KMS-11 (cell line): ENCODE data around the gene ACOT13.
"Not testable (repeated sequence)": the region's sequence is repeated elsewhere in the genome, so short reads cannot be mapped to it uniquely, and the experiment has no call there.

Experiments used
- H2AFZ ChIP-seq: fragments of 200-600 bp; sonication (generic); 2 replicates; pipeline ENCODE4 v1.6.1; 2016; ENCODE audit warnings: antibody characterized with exemption, mixed run types, low read depth
- H3K27ac ChIP-seq: fragments of 200-600 bp; sonication (generic); 2 replicates; pipeline ENCODE4 v1.6.1; 2016; ENCODE audit warnings: mild to moderate bottlenecking, mixed run types
- H3K27me3 ChIP-seq: fragments of 200-600 bp; sonication (generic); 2 replicates; pipeline ENCODE4 v1.6.1; 2017; ENCODE audit warnings: mild to moderate bottlenecking, low read depth, mixed run types, moderate library complexity; ENCODE audit not compliant: insufficient read depth
- H3K36me3 ChIP-seq: fragments of 200-600 bp; sonication (generic); 2 replicates; pipeline ENCODE4 v1.6.1; 2017; ENCODE audit warnings: mild to moderate bottlenecking, mixed run types; ENCODE audit not compliant: insufficient read depth
- H3K4me1 ChIP-seq: fragments of 200-600 bp; sonication (generic); 2 replicates; pipeline ENCODE4 v1.6.1; 2016; ENCODE audit warnings: mild to moderate bottlenecking, low read depth, mixed run types; ENCODE audit not compliant: poor library complexity, severe bottlenecking
- H3K4me2 ChIP-seq: fragments of 200-600 bp; sonication (generic); 2 replicates; pipeline ENCODE4 v1.7.0; 2016; ENCODE audit warnings: mild to moderate bottlenecking, mixed run types
- H3K4me3 ChIP-seq: fragments of 200-600 bp; sonication (generic); IDR thresholded peaks from 2 replicates; pipeline ENCODE4 v1.6.1; 2017; ENCODE audit warnings: low read depth, low read length, mixed read lengths; ENCODE audit not compliant: insufficient read depth
- H3K79me2 ChIP-seq: fragments of 200-600 bp; sonication (generic); 2 replicates; pipeline ENCODE4 v1.6.1; 2016; ENCODE audit warnings: low read depth, mixed run types; ENCODE audit not compliant: insufficient read depth
- H3K9ac ChIP-seq: fragments of 200-600 bp; sonication (generic); 2 replicates; pipeline ENCODE4 v1.6.1; 2016; ENCODE audit warnings: mild to moderate bottlenecking, mixed run types
- H4K20me1 ChIP-seq: fragments of 200-600 bp; sonication (generic); 2 replicates; pipeline ENCODE4 v1.6.1; 2016; ENCODE audit warnings: mild to moderate bottlenecking, mixed run types; ENCODE audit not compliant: insufficient read depth
- CTCF ChIP-seq: fragments of 200-600 bp; sonication (generic); conservative IDR thresholded peaks from 2 replicates; pipeline ENCODE4 v1.6.1; 2017; ENCODE audit warnings: low read depth, mild to moderate bottlenecking, antibody characterized with exemption, low read length, moderate library complexity, mixed read lengths

The ACOT13 gene

GRCh38 chr6:24668997-24669361 is 2.1 kb downstream of the ACOT13 start:
- no peak overlapping the region for H3K4me2 ChIP-seq
- no peak overlapping the region for H3K4me3 ChIP-seq
- H3K27ac ChIP-seq: no peak overlapping the region
- H3K27me3 ChIP-seq: no peaks in the 10 kb centered on the region
- H4K20me1 ChIP-seq: no peaks in the 10 kb centered on the region
- no peak overlapping the region for H3K9ac ChIP-seq
- H3K4me1 ChIP-seq: peaks cover 24% of the 10 kb centered on the region
- H2AFZ ChIP-seq: no peak overlapping the region
- H3K79me2 ChIP-seq: peaks cover 12% of the 10 kb centered on the region
- TF ChIP-seq CTCF: no peak
- H3K36me3 ChIP-seq: no peaks in the 10 kb centered on the region

- H3K4me3 ChIP-seq, H3K36me3 ChIP-seq, H2AFZ ChIP-seq, H4K20me1 ChIP-seq, H3K79me2 ChIP-seq, H3K9ac ChIP-seq, H3K4me2 ChIP-seq, H3K27me3 ChIP-seq, H3K27ac ChIP-seq: not testable (repeated sequence)
- peaks cover 15% of the 10 kb centered on the region for H3K4me1 ChIP-seq
Measured at GRCh38 chr6:24670492-24670891, 3.6 kb downstream of the ACOT13 start.

- H4K20me1 ChIP-seq, H3K27ac ChIP-seq, H3K27me3 ChIP-seq, H3K79me2 ChIP-seq, H3K9ac ChIP-seq, H3K4me3 ChIP-seq, H3K36me3 ChIP-seq, H2AFZ ChIP-seq, H3K4me2 ChIP-seq: not testable (repeated sequence)
- peaks cover 12% of the 10 kb centered on the region for H3K4me1 ChIP-seq
Measured at GRCh38 chr6:24671077-24671476, 4.2 kb downstream of the ACOT13 start.

- Histone ChIP-seq H3K27me3 (no peaks in the 10 kb centered on the region), H3K4me2 (no peak overlapping the region), H4K20me1 (no peaks in the 10 kb centered on the region), H3K27ac (no peak overlapping the region), H3K4me3 (no peak overlapping the region), H3K36me3 (no peaks in the 10 kb centered on the region), H2AFZ (no peak overlapping the region), H3K79me2 (no peaks in the 10 kb centered on the region), H3K9ac (no peak overlapping the region), H3K4me1 (peaks cover 10% of the 10 kb centered on the region)
- no peak for TF ChIP-seq CTCF
Measured at GRCh38 chr6:24672620-24673182, 5.8 kb downstream of the ACOT13 start.

GRCh38 chr6:24673625-24674024 is 6.7 kb downstream of the ACOT13 start:
- H3K9ac ChIP-seq: no peak overlapping the region
- H3K27me3 ChIP-seq: no peaks in the 10 kb centered on the region
- H2AFZ ChIP-seq: no peak overlapping the region
- no peak overlapping the region for H3K27ac ChIP-seq
- H3K36me3 ChIP-seq: no peaks in the 10 kb centered on the region
- H3K79me2 ChIP-seq: no peaks in the 10 kb centered on the region
- no peaks in the 10 kb centered on the region for H4K20me1 ChIP-seq
- peaks cover 2% of the 10 kb centered on the region for H3K4me1 ChIP-seq
- H3K4me3 ChIP-seq: no peak overlapping the region
- H3K4me2 ChIP-seq: no peak overlapping the region
- TF ChIP-seq CTCF: no peak

GRCh38 chr6:24678792-24679352 is 12.0 kb downstream of the ACOT13 start:
- H2AFZ ChIP-seq, H3K9ac ChIP-seq, H3K36me3 ChIP-seq, H3K27ac ChIP-seq, H3K4me2 ChIP-seq, H3K79me2 ChIP-seq, H3K4me1 ChIP-seq, H3K4me3 ChIP-seq, H4K20me1 ChIP-seq, H3K27me3 ChIP-seq: not testable (repeated sequence)
